BLaER1 (cell line): ENCODE data around the gene DDX17.

Source experiments
- H3K27ac ChIP-seq: shearing (Covaris generic); formaldehyde crosslinking; 2 replicates; pipeline ENCODE4 v1.8.1; 2022
- H3K27me3 ChIP-seq: shearing (Covaris generic); formaldehyde crosslinking; 2 replicates; pipeline ENCODE4 v1.8.1; 2022
- H3K36me3 ChIP-seq: shearing (Covaris generic); formaldehyde crosslinking; 2 replicates; pipeline ENCODE4 v1.8.1; 2022
- H3K4me1 ChIP-seq: shearing (Covaris generic); formaldehyde crosslinking; 2 replicates; pipeline ENCODE4 v1.8.1; 2022
- H3K4me2 ChIP-seq: shearing (Covaris generic); formaldehyde crosslinking; 2 replicates; pipeline ENCODE4 v1.8.1; 2022
- H3K4me3 ChIP-seq: shearing (Covaris generic); formaldehyde crosslinking; 2 replicates; pipeline ENCODE4 v1.8.1; 2022
- H3K9ac ChIP-seq: shearing (Covaris generic); formaldehyde crosslinking; 2 replicates; pipeline ENCODE4 v1.8.1; 2022
- H3K9me3 ChIP-seq: shearing (Covaris generic); formaldehyde crosslinking; 2 replicates; pipeline ENCODE4 v1.8.1; 2022
- H4K20me1 ChIP-seq: shearing (Covaris generic); formaldehyde crosslinking; 2 replicates; pipeline ENCODE4 v1.8.1; 2022
- Cebpa-rat ChIP-seq: shearing (Covaris generic); IDR thresholded peaks from 2 replicates; pipeline ENCODE4 v1.8.1; 2022

Gene DDX17

DNA sequence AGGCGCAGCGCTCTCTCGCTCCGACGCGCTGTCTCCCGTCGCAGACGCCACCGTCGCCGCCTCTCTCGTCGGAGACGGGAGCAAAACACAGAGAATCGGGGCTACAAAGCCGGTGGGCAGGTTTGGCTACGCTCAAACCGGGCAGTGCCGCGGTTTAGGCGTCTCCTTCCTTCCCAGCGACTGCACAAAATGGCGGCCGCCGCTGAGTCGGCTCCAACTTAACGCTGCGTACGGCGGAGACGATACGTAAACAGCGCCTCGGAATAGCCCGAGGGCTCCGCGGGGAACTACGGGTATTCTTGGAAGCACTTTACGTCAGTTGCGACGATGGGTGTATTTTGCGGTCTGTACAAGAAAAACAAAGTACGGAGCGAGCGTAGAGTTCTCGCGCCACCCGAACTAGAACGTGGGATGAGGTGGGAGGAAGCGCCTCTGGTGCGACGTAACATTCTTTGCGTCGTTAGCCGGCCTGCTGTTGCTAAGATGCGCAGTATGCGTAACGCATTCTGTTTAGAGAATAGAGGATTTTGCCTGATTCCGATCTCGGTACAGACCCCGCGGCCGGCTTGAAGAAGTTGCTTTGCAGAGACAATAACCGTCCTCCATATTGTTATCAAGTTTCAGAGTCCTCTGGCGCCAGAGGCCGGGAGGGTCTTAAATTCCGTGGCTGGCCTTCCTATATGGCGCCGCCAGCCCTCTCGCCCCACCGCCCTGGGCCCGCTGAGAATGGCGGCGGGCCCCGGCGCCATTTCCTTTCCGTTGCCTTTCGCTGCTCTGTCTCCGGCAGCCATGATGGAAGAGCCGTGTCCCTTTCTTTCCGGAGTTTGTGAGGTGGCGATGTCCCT lies at the start of gene DDX17:
Gene DDX17 (minus strand): TSS at position 194 of the 845 bp plus-strand sequence.
- peak within 1 kb of the TSS; percentile 100 for H3K9ac ChIP-seq
- H3K27me3 ChIP-seq, result no peaks in the 10 kb centered on the region
- H3K4me2 ChIP-seq, result peak within 1 kb of the TSS; percentile 91
- peaks cover 24% of the 10 kb centered on the region for H3K36me3 ChIP-seq
- H3K4me3 ChIP-seq, result peak within 1 kb of the TSS; percentile 95
- no peak for TF ChIP-seq Cebpa-rat
- peak within 1 kb of the TSS; percentile 100 for H3K27ac ChIP-seq
- H3K4me1 ChIP-seq, result peaks cover 71% of the 10 kb centered on the region
- peaks cover 43% of the 10 kb centered on the region for H4K20me1 ChIP-seq
- no peaks in the 10 kb centered on the region for H3K9me3 ChIP-seq

DNA sequence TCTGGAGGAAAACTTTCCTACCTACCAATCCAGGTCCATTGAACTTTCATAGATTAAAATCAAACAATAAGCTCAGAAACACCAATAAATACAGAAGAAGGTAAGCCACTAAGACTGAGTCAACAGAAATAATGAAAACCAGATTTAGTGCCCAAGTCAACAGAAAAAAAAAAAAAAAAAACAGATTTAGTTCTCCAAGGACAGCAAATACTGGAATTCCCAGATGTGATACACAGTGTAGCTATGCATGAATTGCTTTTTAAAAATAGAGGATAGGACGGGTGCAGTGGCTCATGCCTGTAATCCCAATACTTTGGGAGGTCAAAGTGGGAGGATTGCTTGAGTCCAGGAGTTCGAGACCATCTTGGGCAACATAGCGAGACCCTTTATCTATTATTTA lies 48.2 kb upstream of the DDX17 start:
- H3K4me1 ChIP-seq, result peaks cover 12% of the 10 kb centered on the region
- TF ChIP-seq Cebpa-rat, result no peak
- no peaks in the 10 kb centered on the region for H3K36me3 ChIP-seq
- H3K27ac ChIP-seq, result no peak overlapping the region
- no peaks in the 10 kb centered on the region for H4K20me1 ChIP-seq
- no peaks in the 10 kb centered on the region for H3K27me3 ChIP-seq
- no peaks in the 10 kb centered on the region for H3K9me3 ChIP-seq
- H3K9ac ChIP-seq, result no peak overlapping the region
- peak overlapping the region; percentile 40 for H3K4me2 ChIP-seq
- no peak overlapping the region for H3K4me3 ChIP-seq

DNA sequence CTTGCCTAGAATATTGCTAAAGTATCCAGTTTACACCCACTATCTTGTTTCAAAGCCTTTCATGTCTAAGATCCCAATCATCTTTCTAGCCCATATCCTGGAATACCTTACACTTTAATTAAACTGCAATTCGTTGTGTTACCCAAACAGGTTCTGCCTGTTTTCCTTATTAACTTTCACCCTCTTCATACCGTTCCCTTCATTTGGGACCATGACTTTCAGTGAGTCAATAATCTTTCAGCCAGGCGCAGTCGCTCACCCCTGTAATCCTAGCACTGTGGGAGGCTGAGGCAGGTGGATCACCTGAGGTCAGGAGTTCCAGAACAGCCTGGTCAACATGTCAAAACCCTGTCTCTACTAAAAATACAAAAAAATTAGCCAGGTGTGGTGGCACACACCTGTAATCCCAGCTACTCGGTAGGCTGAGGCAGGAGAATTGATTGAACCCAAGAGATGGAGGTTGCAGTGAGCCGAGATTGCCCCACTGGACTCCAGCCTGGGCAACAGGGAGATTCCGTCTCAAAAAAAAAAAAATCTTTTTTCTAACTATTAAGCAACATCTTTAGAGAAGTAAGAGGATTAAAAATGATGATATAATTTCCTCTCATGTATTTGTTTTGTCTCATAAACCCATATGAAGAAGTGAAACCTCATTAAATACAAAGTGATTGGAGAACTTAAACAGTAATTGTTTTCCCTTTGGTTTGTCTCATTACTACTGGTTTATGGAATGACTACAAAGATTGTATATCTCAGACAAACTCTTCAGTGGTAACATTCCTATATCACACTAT lies 43.2 kb upstream of the DDX17 start:
- H4K20me1 ChIP-seq, result no peaks in the 10 kb centered on the region
- no peaks in the 10 kb centered on the region for H3K27me3 ChIP-seq
- H3K4me3 ChIP-seq, result no peak overlapping the region
- peaks cover 18% of the 10 kb centered on the region for H3K4me1 ChIP-seq
- TF ChIP-seq Cebpa-rat, result no peak
- no peaks in the 10 kb centered on the region for H3K36me3 ChIP-seq
- H3K9ac ChIP-seq, result no peak overlapping the region
- no peak overlapping the region for H3K27ac ChIP-seq
- H3K9me3 ChIP-seq, result peaks cover 9% of the 10 kb centered on the region
- no peak overlapping the region for H3K4me2 ChIP-seq

DNA sequence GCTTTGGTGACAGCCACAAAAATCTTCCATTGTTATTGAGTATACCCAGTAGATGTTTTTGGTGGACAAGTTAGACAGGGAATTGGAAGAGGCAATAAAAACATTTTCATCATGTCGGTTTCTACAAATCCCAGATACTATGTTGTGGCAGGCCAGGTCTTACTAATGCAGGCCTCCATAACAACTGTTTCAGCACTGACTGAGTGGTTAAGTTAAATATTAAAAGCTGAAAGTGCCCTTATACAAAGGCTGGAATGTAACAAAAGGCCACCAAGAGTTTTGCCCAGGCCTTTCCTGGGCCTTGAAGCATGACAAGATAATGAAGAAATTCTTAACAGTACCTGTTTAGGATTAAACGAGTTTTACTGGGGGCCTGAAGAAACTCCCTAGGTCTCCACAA lies 34.6 kb upstream of the DDX17 start:
- H4K20me1 ChIP-seq, result no peaks in the 10 kb centered on the region
- H3K4me3 ChIP-seq, result no peak overlapping the region
- no peak overlapping the region for H3K27ac ChIP-seq
- no peaks in the 10 kb centered on the region for H3K27me3 ChIP-seq
- no peaks in the 10 kb centered on the region for H3K4me1 ChIP-seq
- no peak for TF ChIP-seq Cebpa-rat
- H3K9ac ChIP-seq, result no peak overlapping the region
- peaks cover 5% of the 10 kb centered on the region; the same call in 1 of the 2 replicates for H3K36me3 ChIP-seq
- H3K4me2 ChIP-seq, result no peak overlapping the region
- H3K9me3 ChIP-seq, result peaks cover 27% of the 10 kb centered on the region

DNA sequence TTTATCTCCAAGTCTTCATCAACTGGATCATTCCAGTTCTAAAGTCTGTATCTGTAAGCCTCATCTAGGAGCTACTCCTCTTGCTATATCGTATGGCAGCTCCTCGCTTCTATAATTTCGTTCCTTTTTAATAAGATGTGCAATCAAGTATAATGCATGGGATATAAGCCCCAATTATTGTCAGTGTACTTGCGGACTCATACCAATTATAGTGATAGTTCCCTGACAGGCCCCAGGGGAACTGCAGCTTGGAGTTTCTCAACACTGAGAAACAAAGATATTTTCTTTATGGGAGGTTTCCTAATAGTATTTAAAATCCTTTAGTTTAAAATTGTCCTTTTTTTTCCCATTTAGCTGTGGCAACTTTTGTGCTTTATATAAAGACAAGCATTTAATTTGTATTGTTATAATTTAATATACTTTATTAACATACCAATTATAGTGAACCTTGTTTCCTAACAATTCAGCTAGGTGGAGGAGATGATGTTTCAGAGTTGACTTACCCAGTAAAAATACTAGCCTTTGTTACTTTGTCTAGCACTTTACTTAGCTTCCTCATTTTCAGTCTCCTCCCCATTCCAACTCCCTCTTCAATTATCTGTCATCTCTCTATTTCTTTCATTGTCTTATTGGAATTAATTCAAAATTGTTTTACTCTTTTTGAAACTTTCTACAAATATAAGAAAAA lies 25.3 kb upstream of the DDX17 start:
- no peaks in the 10 kb centered on the region for H3K9me3 ChIP-seq
- H4K20me1 ChIP-seq, result no peaks in the 10 kb centered on the region
- H3K27me3 ChIP-seq, result no peaks in the 10 kb centered on the region
- peak overlapping the region; percentile 52; the same call in 1 of the 2 replicates for H3K27ac ChIP-seq
- H3K4me1 ChIP-seq, result peaks cover 17% of the 10 kb centered on the region
- TF ChIP-seq Cebpa-rat, result no peak
- H3K9ac ChIP-seq, result no peak overlapping the region
- H3K4me2 ChIP-seq, result peak overlapping the region; percentile 49
- H3K36me3 ChIP-seq, result no peaks in the 10 kb centered on the region
- no peak overlapping the region for H3K4me3 ChIP-seq

DNA sequence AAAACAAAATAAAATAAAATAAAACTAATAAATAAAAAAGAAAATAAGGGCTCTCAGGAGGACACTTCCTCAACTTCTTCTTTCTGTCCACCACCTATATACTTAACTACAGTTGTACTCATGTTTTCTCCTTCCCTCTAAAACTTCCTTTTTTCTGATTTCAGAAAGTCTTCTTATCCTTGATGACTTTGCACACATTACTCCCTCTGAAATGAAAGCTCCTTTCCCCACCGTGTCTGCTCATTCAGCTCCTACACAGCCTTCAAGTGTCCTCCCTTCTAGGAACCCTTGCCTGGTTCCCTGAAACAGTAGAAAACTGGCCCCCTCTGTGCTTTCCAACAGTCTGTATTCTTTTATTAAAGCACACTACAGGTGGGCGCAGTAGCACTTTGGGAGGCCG lies 18.3 kb upstream of the DDX17 start:
- H3K9ac ChIP-seq, result no peak overlapping the region
- no peaks in the 10 kb centered on the region for H3K36me3 ChIP-seq
- H3K27me3 ChIP-seq, result no peaks in the 10 kb centered on the region
- no peak overlapping the region for H3K4me2 ChIP-seq
- no peak overlapping the region for H3K27ac ChIP-seq
- TF ChIP-seq Cebpa-rat, result no peak
- no peaks in the 10 kb centered on the region for H3K9me3 ChIP-seq
- no peak overlapping the region for H3K4me3 ChIP-seq
- no peaks in the 10 kb centered on the region for H4K20me1 ChIP-seq
- peaks cover 17% of the 10 kb centered on the region for H3K4me1 ChIP-seq

DNA sequence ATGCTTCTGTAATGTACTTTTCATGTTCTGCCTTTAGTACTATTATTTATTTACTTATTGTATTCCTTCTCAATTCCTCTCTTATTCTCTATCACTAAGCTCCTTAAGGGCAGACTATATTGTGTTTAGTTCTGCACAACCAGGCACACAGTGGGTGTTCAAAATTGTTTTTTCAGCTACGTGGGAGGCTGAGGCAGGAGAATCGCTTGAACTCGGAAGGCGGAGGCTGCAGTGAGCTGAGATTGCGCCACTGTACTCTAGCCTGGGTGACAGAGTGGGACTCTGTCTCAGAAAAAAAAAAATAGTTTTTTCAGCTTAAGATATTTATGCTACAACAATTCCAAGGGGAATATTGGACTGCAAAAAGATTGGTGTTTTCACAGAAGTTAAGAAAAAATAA lies 17.4 kb upstream of the DDX17 start:
- TF ChIP-seq Cebpa-rat, result no peak
- Histone ChIP-seq H3K4me1 (peaks cover 24% of the 10 kb centered on the region), H4K20me1 (no peaks in the 10 kb centered on the region), H3K4me2 (no peak overlapping the region), H3K9me3 (no peaks in the 10 kb centered on the region), H3K36me3 (no peaks in the 10 kb centered on the region), H3K4me3 (no peak overlapping the region), H3K27me3 (no peaks in the 10 kb centered on the region), H3K27ac (no peak overlapping the region), H3K9ac (no peak overlapping the region)

DNA sequence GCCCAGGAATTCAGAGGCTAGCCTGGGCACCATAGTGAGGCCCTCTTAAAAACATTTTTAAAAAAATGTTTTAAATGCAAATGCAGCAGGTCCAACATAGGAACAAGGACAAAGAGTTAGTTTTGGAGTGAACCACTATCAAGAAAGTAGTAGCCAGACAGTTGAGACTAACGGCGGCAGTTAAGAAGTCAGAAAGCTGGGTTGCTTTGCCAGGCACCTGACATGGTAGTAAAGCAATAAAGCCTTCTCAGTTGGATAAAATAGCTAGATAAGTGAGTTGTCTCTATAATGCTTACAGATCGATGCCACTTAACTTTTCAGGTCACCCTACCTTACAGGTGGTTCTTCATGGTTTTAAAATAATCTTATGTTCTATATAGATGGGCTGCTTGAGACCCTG lies 16.9 kb upstream of the DDX17 start:
- no peak overlapping the region for H3K4me3 ChIP-seq
- H3K27ac ChIP-seq, result no peak overlapping the region

DNA sequence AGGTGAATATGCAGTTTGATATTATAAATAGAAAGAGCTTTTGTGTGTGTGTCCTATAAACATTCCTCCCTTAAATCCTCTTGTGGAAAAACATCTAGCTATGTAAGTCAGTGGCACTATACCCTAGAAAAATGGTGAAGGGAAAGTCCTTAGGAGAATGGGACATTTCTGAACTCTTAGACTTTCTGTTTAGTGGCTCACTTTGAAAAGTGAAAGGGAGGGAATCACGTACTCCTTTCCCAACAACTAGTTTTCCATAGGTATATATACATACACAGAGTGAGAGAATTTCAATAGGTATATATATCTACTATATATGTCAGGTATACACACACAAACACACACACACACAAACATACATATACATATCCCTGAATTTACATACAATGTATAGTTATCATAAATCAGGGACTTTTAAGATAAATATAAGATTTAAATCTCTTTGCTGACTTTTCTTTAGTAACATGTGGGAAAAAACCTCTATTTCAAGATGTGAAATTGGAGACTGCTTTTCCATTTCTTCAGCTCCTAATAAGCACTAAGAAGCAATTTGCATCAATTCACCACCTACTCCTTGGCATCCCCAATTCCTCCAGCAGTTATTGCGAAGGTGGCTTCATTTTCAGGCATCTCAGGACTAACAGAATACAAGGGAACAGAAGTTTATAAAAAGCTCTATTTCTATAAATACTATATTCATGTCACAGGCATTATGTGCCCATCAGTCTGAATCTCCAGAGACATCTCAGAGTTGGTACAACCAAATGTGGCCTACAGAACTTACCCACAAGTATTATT lies 13.5 kb upstream of the DDX17 start:
- Histone ChIP-seq H4K20me1 (no peaks in the 10 kb centered on the region), H3K27me3 (no peaks in the 10 kb centered on the region), H3K36me3 (no peaks in the 10 kb centered on the region), H3K4me3 (no peak overlapping the region), H3K9me3 (no peaks in the 10 kb centered on the region), H3K9ac (no peak overlapping the region), H3K4me2 (peak overlapping the region; percentile 60), H3K4me1 (peaks cover 26% of the 10 kb centered on the region), H3K27ac (no peak overlapping the region)
- TF ChIP-seq Cebpa-rat, result no peak

More for the DNA sequence above, 16.9 kb upstream of the DDX17 start:
- no peaks in the 10 kb centered on the region for H3K36me3 ChIP-seq
- no peak for TF ChIP-seq Cebpa-rat
- no peaks in the 10 kb centered on the region for H3K27me3 ChIP-seq
- H3K9ac ChIP-seq, result no peak overlapping the region
- no peak overlapping the region for H3K4me2 ChIP-seq
- H3K9me3 ChIP-seq, result no peaks in the 10 kb centered on the region
- peaks cover 26% of the 10 kb centered on the region for H3K4me1 ChIP-seq
- no peaks in the 10 kb centered on the region for H4K20me1 ChIP-seq
